Activated gamma-delta T cell (primary cell): ENCODE data around the gene CPNE5.
"Not testable (repeated sequence)": the region's sequence is repeated elsewhere in the genome, so short reads cannot be mapped to it uniquely, and the experiment has no call there.

ENCODE experiments used
- DNase-seq: peaks from one replicate; lab custom pipeline; 2025; lab: John Stamatoyannopoulos, UW

CPNE5 gene

GRCh38 chr6:36723992-36724391, 115.3 kb downstream of the CPNE5 start:
- DNase-seq, result not testable (repeated sequence)

- DNase-seq, result no peak
These were observed 116.4 kb downstream of the CPNE5 start for GRCh38 chr6:36722879-36723278.

GRCh38 chr6:36722365-36722764, 116.9 kb downstream of the CPNE5 start:
- DNase-seq, result no peak

- no peak for DNase-seq
These were observed 117.7 kb downstream of the CPNE5 start for GRCh38 chr6:36721369-36722140.

- DNase-seq, result no peak
These were observed 118.7 kb downstream of the CPNE5 start for GRCh38 chr6:36720251-36721141.

GRCh38 chr6:36719126-36719525, 120.1 kb downstream of the CPNE5 start:
- DNase-seq, result no peak

GRCh38 chr6:36718560-36718959, 120.7 kb downstream of the CPNE5 start:
- no peak for DNase-seq

GRCh38 chr6:36717871-36718540, 121.2 kb downstream of the CPNE5 start:
- DNase-seq, result no peak

GRCh38 chr6:36717231-36717825, 121.9 kb downstream of the CPNE5 start:
- no peak for DNase-seq

GRCh38 chr6:36716476-36717093, 122.7 kb downstream of the CPNE5 start:
- no peak for DNase-seq

GRCh38 chr6:36715469-36715868, 123.8 kb downstream of the CPNE5 start:
- DNase-seq, result no peak

GRCh38 chr6:36714511-36714910, 124.7 kb downstream of the CPNE5 start:
- no peak for DNase-seq

- no peak for DNase-seq
These were observed 125.4 kb downstream of the CPNE5 start for GRCh38 chr6:36713846-36714245.

GRCh38 chr6:36712816-36713215, 126.4 kb downstream of the CPNE5 start:
- DNase-seq, result no peak

GRCh38 chr6:36706339-36706738, 132.9 kb downstream of the CPNE5 start:
- DNase-seq, result no peak

GRCh38 chr6:36704961-36705577, 134.2 kb downstream of the CPNE5 start:
- DNase-seq, result not testable (repeated sequence)

- no peak for DNase-seq
These were observed 135.3 kb downstream of the CPNE5 start for GRCh38 chr6:36703982-36704381.

GRCh38 chr6:36703081-36703606, 136.1 kb downstream of the CPNE5 start:
- DNase-seq, result no peak

- DNase-seq, result no peak
These were observed 136.6 kb downstream of the CPNE5 start for GRCh38 chr6:36702656-36703055.

GRCh38 chr6:36701401-36701991, 137.7 kb downstream of the CPNE5 start:
- DNase-seq, result no peak
